ENCODE data around the gene PSMD8. TPM values are rescaled to one million over a fixed set of nuclear protein-coding genes. Genes with fewer than 3 reads are reported as not detected.
"Not testable (repeated sequence)": the region's sequence is repeated elsewhere in the genome, so short reads cannot be mapped to it uniquely, and the experiment has no call there.

PSMD8 gene
- total RNA-seq, 1 donor: 223 TPM

- no peak for TF ChIP-seq CTCF (IDR thresholded peaks at IDR 0.05; ENCODE audit: insufficient read depth, low read length)
- no peak for DNase-seq (ENCODE audit: low read depth)
- H3K4me3 ChIP-seq (ENCODE audit: low read depth, low read length): no peak within 1 kb of the TSS
Measured at GRCh38 chr19:38425810-38426466, 51.6 kb downstream of the PSMD8 start, which contains the start of gene RASGRP4. Gene RASGRP4 (minus strand): TSS chr19:38426219. CDS start chr19:38426091, 128 bp downstream.

GRCh38 chr19:38427035-38427677 is 52.8 kb downstream of the PSMD8 start:
- not testable (repeated sequence) for H3K4me3 ChIP-seq (ENCODE audit: low read depth, low read length); DNase-seq (ENCODE audit: low read depth)

GRCh38 chr19:38429055-38429810 is 54.9 kb downstream of the PSMD8 start:
- DNase-seq (ENCODE audit: low read depth): no peak
- no peak for TF ChIP-seq CTCF (IDR thresholded peaks at IDR 0.05; ENCODE audit: insufficient read depth, low read length)
- H3K4me3 ChIP-seq (ENCODE audit: low read depth, low read length): no peak overlapping the region

- TF ChIP-seq CTCF (IDR thresholded peaks at IDR 0.05; ENCODE audit: insufficient read depth, low read length): no peak
- DNase-seq (ENCODE audit: low read depth): no peak
- no peak overlapping the region for H3K4me3 ChIP-seq (ENCODE audit: low read depth, low read length)
Measured at GRCh38 chr19:38429811-38430156, 55.4 kb downstream of the PSMD8 start.

- TF ChIP-seq CTCF (IDR thresholded peaks at IDR 0.05; ENCODE audit: insufficient read depth, low read length): no peak
- no peak overlapping the region for H3K4me3 ChIP-seq (ENCODE audit: low read depth, low read length)
- no peak for DNase-seq (ENCODE audit: low read depth)
Measured at GRCh38 chr19:38430931-38431330, 56.6 kb downstream of the PSMD8 start.

- DNase-seq (ENCODE audit: low read depth): no peak
- TF ChIP-seq CTCF (IDR thresholded peaks at IDR 0.05; ENCODE audit: insufficient read depth, low read length): no peak
- H3K4me3 ChIP-seq (ENCODE audit: low read depth, low read length): no peak within 1 kb of the TSS
Measured at GRCh38 chr19:38433268-38433733, 58.9 kb downstream of the PSMD8 start, which contains the start of gene RYR1. Gene RYR1 (plus strand): TSS chr19:38433691. CDS start chr19:38433830, 139 bp downstream.

Other genes with a start within 250 kb of the PSMD8 start
- gene DPF1, start 150.3 kb upstream of the PSMD8 start, total RNA-seq (ENCODE audit: low replicate concordance): 2.7 and 3.3 TPM in 2 replicates
- 1.3 TPM in 1 of 2 replicates, not detected in the other for gene PPP1R14A, start 118.2 kb upstream of the PSMD8 start, total RNA-seq (ENCODE audit: low replicate concordance)
- gene SPINT2, start 110.0 kb upstream of the PSMD8 start, total RNA-seq (ENCODE audit: low replicate concordance): 1.3 and 13.5 TPM in 2 replicates
- 0.45 and 1.7 TPM in 2 replicates for gene C19orf33, start 70.3 kb upstream of the PSMD8 start, total RNA-seq (ENCODE audit: low replicate concordance)
- gene YIF1B, start 58.6 kb upstream of the PSMD8 start, total RNA-seq (ENCODE audit: low replicate concordance): 13.1 and 59.8 TPM in 2 replicates
- 3.6 and 3.7 TPM in 2 replicates for gene KCNK6, start 54.7 kb upstream of the PSMD8 start, total RNA-seq (ENCODE audit: low replicate concordance)
- gene CATSPERG, start 38.7 kb upstream of the PSMD8 start, total RNA-seq (ENCODE audit: low replicate concordance): 0.98 and 1.4 TPM in 2 replicates
- 1.3 TPM in 1 of 2 replicates, not detected in the other for gene GGN, start 13.5 kb downstream of the PSMD8 start, total RNA-seq (ENCODE audit: low replicate concordance)
- 0.41 and 9.7 TPM in 2 replicates for gene SPRED3, start 14.1 kb downstream of the PSMD8 start, total RNA-seq (ENCODE audit: low replicate concordance)
- 11.9 and 46.0 TPM in 2 replicates for gene FAM98C, start 28.5 kb downstream of the PSMD8 start, total RNA-seq (ENCODE audit: low replicate concordance)
- gene RASGRP4, start 51.6 kb downstream of the PSMD8 start, total RNA-seq (ENCODE audit: low replicate concordance): not detected in 2 replicates
- under 0.01 TPM in 1 of 2 replicates, not detected in the other for gene RYR1, start 59.1 kb downstream of the PSMD8 start, total RNA-seq (ENCODE audit: low replicate concordance)
- gene MAP4K1, start 243.4 kb downstream of the PSMD8 start, total RNA-seq (ENCODE audit: low replicate concordance): 0.57 TPM in 1 of 2 replicates, not detected in the other
- 268 and 491 TPM in 2 replicates for gene EIF3K, start 244.6 kb downstream of the PSMD8 start, total RNA-seq (ENCODE audit: low replicate concordance)

Data from fibroblast of the aortic adventitia (primary cell).